Glutamatergic neuron (in vitro differentiated cells): ENCODE measurements around the gene PSMD4. TPM values are rescaled to one million over a fixed set of nuclear protein-coding genes. Genes with fewer than 3 reads are reported as not detected.

ENCODE experiments used
- DNase-seq: peaks from one replicate; pipeline ENCODE4 v3.0.0; 2022
- H3K27ac Mint-ChIP-seq: one replicate; pipeline ENCODE4 v1.8.0; 2020; ENCODE audit warnings: mild to moderate bottlenecking, mixed read lengths, inconsistent platforms; ENCODE audit not compliant: unreplicated experiment
- H3K27me3 Mint-ChIP-seq: one replicate; pipeline ENCODE4 v1.8.0; 2020; ENCODE audit warnings: mild to moderate bottlenecking, moderate library complexity, mixed read lengths, inconsistent platforms; ENCODE audit not compliant: unreplicated experiment
- H3K36me3 Mint-ChIP-seq: one replicate; pipeline ENCODE4 v1.8.0; 2020; ENCODE audit warnings: mild to moderate bottlenecking, mixed read lengths, inconsistent platforms; ENCODE audit not compliant: unreplicated experiment
- H3K4me1 Mint-ChIP-seq: one replicate; pipeline ENCODE4 v1.8.0; 2020; ENCODE audit warnings: mild to moderate bottlenecking, low read depth, mixed read lengths, inconsistent platforms; ENCODE audit not compliant: unreplicated experiment
- H3K4me3 Mint-ChIP-seq: one replicate; pipeline ENCODE4 v1.8.0; 2020; ENCODE audit warnings: mild to moderate bottlenecking, mixed read lengths, inconsistent platforms; ENCODE audit not compliant: unreplicated experiment
- H3K9me3 Mint-ChIP-seq: one replicate; pipeline ENCODE4 v1.8.0; 2020; ENCODE audit warnings: mild to moderate bottlenecking, moderate library complexity, mixed read lengths, inconsistent platforms; ENCODE audit not compliant: unreplicated experiment
- CTCF ChIP-seq: fragments of 200-600 bp; sonication (generic); IDR thresholded peaks from one replicate; pipeline ENCODE4 v1.5.0; 2021; ENCODE audit not compliant: partially characterized antibody, unreplicated experiment
- total RNA-seq: library from RNA; stranded (reverse); fragmentation: NEBNext Ultra II Directional; extraction: Animal tissue kit (Norgen Biotek cat#: 25700); gene quantifications from one replicate; pipeline ENCODE4 v1.2.1, GENCODE V29; 2021; ENCODE audit not compliant: unreplicated experiment

Gene PSMD4
- total RNA-seq, 1 donor from 2014 or later: 250 TPM

GRCh38 chr1:151221616-151222015 is 32.9 kb upstream of the PSMD4 start:
- H3K4me3 Mint-ChIP-seq: no peak overlapping the region
- H3K9me3 Mint-ChIP-seq: peaks cover 3% of the 10 kb centered on the region
- no peaks in the 10 kb centered on the region for H3K4me1 Mint-ChIP-seq
- H3K27me3 Mint-ChIP-seq: no peaks in the 10 kb centered on the region
- no peak for DNase-seq
- no peak for TF ChIP-seq CTCF
- no peak overlapping the region for H3K27ac Mint-ChIP-seq
- H3K36me3 Mint-ChIP-seq: no peaks in the 10 kb centered on the region

- Mint-ChIP-seq H3K4me3 (no peak overlapping the region), H3K4me1 (no peaks in the 10 kb centered on the region), H3K36me3 (no peaks in the 10 kb centered on the region), H3K9me3 (peaks cover 3% of the 10 kb centered on the region), H3K27me3 (no peaks in the 10 kb centered on the region), H3K27ac (no peak overlapping the region)
- no peak for TF ChIP-seq CTCF
- no peak for DNase-seq
These were observed 32.4 kb upstream of the PSMD4 start for GRCh38 chr1:151222130-151222529.

DNA sequence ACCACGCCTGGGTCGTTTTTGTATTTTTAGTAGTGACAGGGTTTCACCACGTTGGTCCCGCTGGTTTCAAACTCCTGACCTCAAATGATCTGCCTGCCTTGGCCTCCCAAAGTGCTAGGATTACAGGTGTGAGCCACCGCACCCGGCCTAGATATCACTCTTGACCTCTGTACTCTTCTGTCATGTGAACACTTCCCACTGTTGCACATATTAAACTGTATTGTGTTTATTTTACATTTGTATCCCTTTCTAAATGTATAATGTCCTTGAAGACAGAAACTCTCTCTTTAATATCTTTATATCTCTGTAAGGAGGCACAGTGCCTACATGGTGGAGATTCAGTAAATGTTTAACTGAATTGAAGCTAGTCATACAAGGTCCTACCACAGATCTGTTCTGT is 19.3 kb upstream of the PSMD4 start:
- Mint-ChIP-seq H3K4me3 (no peak overlapping the region), H3K27me3 (peaks cover 3% of the 10 kb centered on the region), H3K4me1 (peaks cover 13% of the 10 kb centered on the region), H3K9me3 (peaks cover 2% of the 10 kb centered on the region), H3K36me3 (no peaks in the 10 kb centered on the region), H3K27ac (no peak overlapping the region)
- no peak for TF ChIP-seq CTCF
- DNase-seq: no peak

GRCh38 chr1:151237678-151238466 is 16.7 kb upstream of the PSMD4 start:
- Mint-ChIP-seq H3K4me1 (peaks cover 14% of the 10 kb centered on the region), H3K36me3 (no peaks in the 10 kb centered on the region), H3K9me3 (peaks cover 2% of the 10 kb centered on the region), H3K4me3 (peak overlapping the region; percentile 71), H3K27ac (peak overlapping the region; percentile 97), H3K27me3 (peaks cover 5% of the 10 kb centered on the region)
- no peak for DNase-seq
- TF ChIP-seq CTCF: no peak

DNA sequence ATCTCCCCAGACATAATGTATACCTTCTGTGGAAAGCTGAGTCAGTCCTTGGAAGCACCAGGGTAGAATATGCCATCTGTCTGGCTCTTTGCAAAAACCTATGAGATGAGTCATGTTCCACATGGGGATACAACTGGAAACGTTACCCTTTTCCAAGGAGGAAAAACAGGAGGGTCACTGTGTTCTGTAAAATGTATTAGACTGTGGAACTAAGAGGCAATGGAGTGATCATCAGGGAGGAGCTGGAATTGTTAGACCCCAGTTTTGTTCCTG is 16.1 kb upstream of the PSMD4 start:
- DNase-seq: no peak
- H3K4me1 Mint-ChIP-seq: peaks cover 14% of the 10 kb centered on the region
- peak overlapping the region; percentile 71 for H3K4me3 Mint-ChIP-seq
- no peak for TF ChIP-seq CTCF
- H3K27ac Mint-ChIP-seq: peak overlapping the region; percentile 97
- no peaks in the 10 kb centered on the region for H3K36me3 Mint-ChIP-seq
- H3K27me3 Mint-ChIP-seq: peaks cover 5% of the 10 kb centered on the region
- H3K9me3 Mint-ChIP-seq: peaks cover 2% of the 10 kb centered on the region
